HUES48 (cell line): ENCODE results near the gene RABL2B.
"Not testable (repeated sequence)": the region's sequence is repeated elsewhere in the genome, so short reads cannot be mapped to it uniquely, and the experiment has no call there.

Experiments
- H3K27ac ChIP-seq: one replicate; pipeline ENCODE4 v1.7.0; 2013; ENCODE audit warnings: low read depth, low read length, inconsistent platforms
- H3K27me3 ChIP-seq: 2 replicates; pipeline ENCODE4 v1.6.1; 2013; ENCODE audit warnings: mild to moderate bottlenecking, low read length; ENCODE audit not compliant: control insufficient read depth, insufficient read depth
- H3K36me3 ChIP-seq: 2 replicates; pipeline ENCODE4 v1.6.1; 2013; ENCODE audit warnings: low read length; ENCODE audit not compliant: control insufficient read depth, insufficient read depth
- H3K4me1 ChIP-seq: 2 replicates; pipeline ENCODE4 v1.6.1; 2013; ENCODE audit warnings: mild to moderate bottlenecking, low read length; ENCODE audit not compliant: control insufficient read depth, insufficient read depth
- H3K4me3 ChIP-seq: 2 replicates; pipeline ENCODE4 v1.5.1; 2013; ENCODE audit warnings: mild to moderate bottlenecking, low read depth, low read length
- H3K9ac ChIP-seq: 2 replicates; pipeline ENCODE4 v1.6.1; 2013; ENCODE audit warnings: mild to moderate bottlenecking, low read depth, low read length, moderate library complexity
- H3K9me3 ChIP-seq: 2 replicates; pipeline ENCODE4 v1.6.1; 2013; ENCODE audit warnings: low read length; ENCODE audit not compliant: control insufficient read depth, insufficient read depth

Gene RABL2B

DNA sequence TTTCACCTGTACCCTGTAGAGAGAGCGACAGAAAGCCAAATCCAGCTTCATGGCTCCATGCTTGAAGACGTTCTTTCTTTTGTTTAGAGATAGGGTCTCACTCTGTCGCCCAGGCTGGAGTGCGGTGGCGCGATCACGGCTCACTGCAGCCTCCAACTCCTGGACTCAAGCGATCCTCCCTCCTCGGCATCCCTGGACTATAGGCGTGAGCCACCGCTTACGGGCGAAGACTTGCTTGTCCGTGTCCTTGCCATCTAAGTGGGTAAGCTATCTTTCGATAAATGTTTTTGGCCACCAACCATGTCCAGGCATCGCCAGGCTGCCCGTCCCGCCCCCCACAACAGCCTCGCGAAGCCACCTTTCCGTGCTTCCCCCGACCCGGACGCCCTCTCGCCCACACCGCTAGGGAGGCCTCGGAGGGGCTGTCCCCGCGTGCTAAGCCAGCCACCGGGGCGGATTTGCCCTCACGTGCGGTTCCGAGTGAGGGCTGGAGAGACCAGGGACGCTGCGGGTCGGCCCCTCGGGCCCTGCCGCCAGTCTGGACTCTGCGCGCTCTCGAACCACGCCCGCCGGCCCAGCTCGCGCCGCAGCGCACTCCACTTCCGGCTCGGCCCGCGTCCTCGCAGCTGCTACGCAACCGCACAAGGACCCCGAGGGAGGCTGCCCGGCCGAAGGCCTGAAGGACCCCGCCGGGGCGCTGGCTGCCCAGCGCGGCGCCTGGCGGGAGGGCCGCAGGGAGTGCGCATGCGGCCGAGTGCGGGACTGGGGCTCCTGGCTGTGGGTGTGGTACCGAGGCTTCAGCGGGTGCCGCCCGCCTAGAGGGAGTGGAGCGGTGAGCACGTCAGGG lies at the start of gene RABL2B:
TSS of gene RABL2B (minus strand) at position 604 of the 847 bp plus-strand sequence. CDS start 1,342 bp downstream, outside the sequence.
- not testable (repeated sequence) for H3K27me3 ChIP-seq, H3K9ac ChIP-seq, H3K9me3 ChIP-seq, H3K27ac ChIP-seq, H3K4me1 ChIP-seq, H3K36me3 ChIP-seq
- H3K4me3 ChIP-seq = peak within 1 kb of the TSS; percentile 64

GRCh38 chr22:50786936-50787335 lies 3.5 kb upstream of the RABL2B start:
- H3K27me3 ChIP-seq, H3K27ac ChIP-seq, H3K4me1 ChIP-seq, H3K9me3 ChIP-seq, H3K36me3 ChIP-seq, H3K4me3 ChIP-seq, H3K9ac ChIP-seq: not testable (repeated sequence)

DNA sequence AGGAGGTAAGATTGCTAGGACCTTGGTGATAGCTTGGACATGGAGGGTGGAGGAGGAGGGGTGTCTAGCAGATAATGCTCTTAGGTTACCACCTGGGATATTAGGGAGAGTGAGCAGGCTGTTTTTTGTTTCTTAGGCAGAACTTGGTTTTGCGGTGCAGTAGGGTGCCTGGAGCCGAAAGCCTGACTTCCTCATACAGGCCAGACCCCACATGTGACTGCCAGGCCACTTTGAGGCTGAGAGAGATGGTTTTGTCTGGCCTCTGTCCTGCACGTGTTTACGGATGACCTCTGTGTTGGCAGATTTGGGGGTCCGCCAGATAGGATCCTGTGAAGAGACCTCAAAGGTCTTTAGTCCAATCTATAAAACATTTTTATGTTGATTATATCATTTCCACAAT lies 1.9 kb upstream of the RABL2B start:
- not testable (repeated sequence) for H3K4me1 ChIP-seq, H3K27me3 ChIP-seq, H3K36me3 ChIP-seq, H3K9ac ChIP-seq, H3K9me3 ChIP-seq, H3K27ac ChIP-seq, H3K4me3 ChIP-seq

GRCh38 chr22:50783880-50784276 lies 442 bp upstream of the RABL2B start:
- not testable (repeated sequence) for H3K36me3 ChIP-seq, H3K27ac ChIP-seq, H3K4me1 ChIP-seq, H3K27me3 ChIP-seq, H3K9me3 ChIP-seq, H3K9ac ChIP-seq
- peak overlapping the region; percentile 64 for H3K4me3 ChIP-seq

DNA sequence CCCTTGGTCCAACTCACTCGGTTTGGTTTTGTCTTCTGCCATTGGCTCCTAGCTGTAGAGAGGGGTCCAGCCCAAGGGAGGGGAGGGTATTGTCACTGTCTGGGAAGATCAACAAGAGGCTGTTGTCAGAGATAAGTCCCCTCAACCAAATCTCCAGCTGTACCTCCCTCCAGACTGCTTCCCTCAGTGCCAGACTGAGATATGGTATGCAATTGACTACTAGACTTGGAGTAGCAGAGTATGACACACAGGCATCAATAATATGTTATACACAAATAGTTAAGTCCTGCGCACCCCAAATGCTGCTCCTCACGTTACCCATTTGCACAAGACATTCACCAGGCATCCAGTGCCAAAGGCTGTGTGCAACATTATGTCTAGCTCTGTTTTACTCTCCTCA lies 1.2 kb downstream of the RABL2B start:
- not testable (repeated sequence) for H3K36me3 ChIP-seq, H3K4me1 ChIP-seq, H3K4me3 ChIP-seq, H3K9ac ChIP-seq, H3K9me3 ChIP-seq, H3K27me3 ChIP-seq, H3K27ac ChIP-seq

DNA sequence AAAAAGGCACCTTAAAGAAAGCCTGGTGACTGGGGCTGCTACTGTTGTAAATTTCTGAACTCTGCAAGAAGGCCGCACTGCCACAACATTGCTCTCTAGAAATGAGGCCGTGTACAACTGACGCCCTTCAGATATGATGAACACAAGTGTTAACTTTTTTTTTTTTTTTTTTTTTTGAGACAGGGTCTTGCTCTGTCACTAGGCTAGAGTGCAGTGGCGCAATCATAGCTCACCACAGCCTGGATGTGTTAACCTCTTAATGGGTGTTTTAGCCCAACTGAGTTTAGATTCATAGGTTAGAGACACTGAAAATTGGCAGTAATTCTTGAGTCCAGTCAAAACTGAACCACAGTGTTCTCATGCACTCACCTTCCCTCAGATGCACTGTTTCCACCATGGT lies 3.2 kb downstream of the RABL2B start:
- not testable (repeated sequence) for H3K4me3 ChIP-seq, H3K9ac ChIP-seq, H3K36me3 ChIP-seq, H3K9me3 ChIP-seq, H3K27ac ChIP-seq, H3K4me1 ChIP-seq, H3K27me3 ChIP-seq

DNA sequence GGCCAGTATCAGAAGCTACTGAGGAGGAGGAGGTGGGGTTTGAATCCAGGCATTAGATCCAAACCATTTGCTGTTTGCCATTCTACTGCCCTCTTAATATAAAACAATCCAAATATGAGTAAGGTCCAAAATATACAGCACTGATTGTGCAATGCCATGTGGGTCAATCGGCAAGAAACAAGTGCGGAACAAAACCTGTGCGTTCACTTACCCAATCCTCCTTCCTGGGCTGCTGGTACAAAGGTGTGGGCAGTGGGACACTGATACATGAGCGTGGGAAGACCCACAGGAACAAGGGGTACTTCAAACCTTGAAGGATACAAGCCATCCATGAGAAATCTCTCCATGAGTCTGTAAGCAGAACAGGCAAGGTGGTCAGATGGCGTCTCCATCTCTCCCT lies 5.8 kb downstream of the RABL2B start:
- H3K36me3 ChIP-seq, H3K27ac ChIP-seq, H3K4me3 ChIP-seq, H3K4me1 ChIP-seq, H3K9ac ChIP-seq, H3K27me3 ChIP-seq, H3K9me3 ChIP-seq: not testable (repeated sequence)

DNA sequence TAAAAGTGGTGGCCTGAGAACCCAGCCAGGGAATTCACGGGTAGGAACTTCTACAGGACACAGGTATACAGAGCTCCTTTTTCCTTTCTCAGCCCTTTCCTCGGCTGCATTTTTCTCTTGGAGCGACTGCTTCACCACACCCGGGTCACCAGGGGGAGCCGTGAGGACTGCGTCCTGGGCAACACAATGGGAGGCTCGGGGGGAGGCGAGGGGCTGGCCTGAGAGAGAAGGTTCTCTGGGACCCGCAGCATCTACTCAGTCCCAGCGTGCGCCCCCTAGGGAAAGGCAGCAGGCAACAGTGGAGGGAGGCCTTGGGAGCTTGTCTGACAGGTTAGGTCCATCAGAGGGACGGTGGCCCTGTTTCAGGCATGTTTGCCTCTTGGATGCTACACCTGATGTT lies 8.3 kb downstream of the RABL2B start:
- not testable (repeated sequence) for H3K27ac ChIP-seq, H3K27me3 ChIP-seq, H3K4me3 ChIP-seq, H3K9ac ChIP-seq, H3K4me1 ChIP-seq, H3K9me3 ChIP-seq, H3K36me3 ChIP-seq

DNA sequence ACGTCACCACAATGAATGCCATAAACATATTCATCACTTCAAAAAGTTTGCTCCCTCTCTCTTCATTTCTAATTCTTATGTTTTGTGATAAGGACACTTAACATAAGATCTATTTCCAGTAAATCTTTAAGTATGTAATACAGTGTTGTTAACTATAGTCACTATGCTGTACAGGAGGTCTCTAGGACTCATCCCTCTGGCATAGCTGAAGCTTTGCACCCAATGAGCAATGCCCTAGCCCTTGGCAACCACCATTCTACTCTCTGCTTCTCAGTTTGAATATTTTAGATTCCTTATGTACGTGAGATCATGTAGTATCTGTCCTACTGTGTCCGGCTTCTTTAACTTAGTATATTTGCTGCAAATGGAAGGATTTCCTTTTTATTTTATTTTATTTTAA lies 19.1 kb downstream of the RABL2B start:
- not testable (repeated sequence) for H3K9ac ChIP-seq, H3K9me3 ChIP-seq, H3K36me3 ChIP-seq, H3K4me1 ChIP-seq, H3K27ac ChIP-seq, H3K27me3 ChIP-seq, H3K4me3 ChIP-seq

- H3K27me3 ChIP-seq = peaks cover 26% of the 10 kb centered on the region
- H3K9ac ChIP-seq, H3K4me1 ChIP-seq, H3K27ac ChIP-seq, H3K36me3 ChIP-seq, H3K9me3 ChIP-seq, H3K4me3 ChIP-seq: not testable (repeated sequence)
Measured at GRCh38 chr22:50761829-50762228, 21.6 kb downstream of the RABL2B start.

GRCh38 chr22:50759597-50760341 lies 23.7 kb downstream of the RABL2B start:
- H3K4me1 ChIP-seq, H3K27ac ChIP-seq, H3K9ac ChIP-seq, H3K9me3 ChIP-seq, H3K36me3 ChIP-seq, H3K4me3 ChIP-seq: not testable (repeated sequence)
- peaks cover 37% of the 10 kb centered on the region for H3K27me3 ChIP-seq
